ENCODE measurements around the gene SELP.

DNA sequence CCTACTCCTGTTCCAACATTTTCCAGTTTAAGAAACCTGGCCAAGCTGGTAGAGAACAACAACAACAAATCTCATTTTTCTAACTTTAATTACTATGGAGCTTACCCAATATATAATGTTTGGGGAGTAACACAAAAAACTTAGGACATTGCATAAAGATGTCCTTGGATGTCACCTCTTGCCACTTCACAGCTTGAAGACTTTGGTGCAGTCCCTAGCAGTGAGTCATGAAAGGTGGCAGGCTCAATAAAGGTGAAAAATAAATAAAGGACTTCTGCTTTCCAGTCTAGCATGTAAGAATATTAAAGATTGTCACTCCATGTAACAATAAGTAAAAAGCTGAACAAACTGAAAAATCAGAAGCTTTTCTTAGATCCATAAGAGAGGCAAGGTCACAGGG lies 17.6 kb upstream of the SELP start:
- TF ChIP-seq, protein P1, sequence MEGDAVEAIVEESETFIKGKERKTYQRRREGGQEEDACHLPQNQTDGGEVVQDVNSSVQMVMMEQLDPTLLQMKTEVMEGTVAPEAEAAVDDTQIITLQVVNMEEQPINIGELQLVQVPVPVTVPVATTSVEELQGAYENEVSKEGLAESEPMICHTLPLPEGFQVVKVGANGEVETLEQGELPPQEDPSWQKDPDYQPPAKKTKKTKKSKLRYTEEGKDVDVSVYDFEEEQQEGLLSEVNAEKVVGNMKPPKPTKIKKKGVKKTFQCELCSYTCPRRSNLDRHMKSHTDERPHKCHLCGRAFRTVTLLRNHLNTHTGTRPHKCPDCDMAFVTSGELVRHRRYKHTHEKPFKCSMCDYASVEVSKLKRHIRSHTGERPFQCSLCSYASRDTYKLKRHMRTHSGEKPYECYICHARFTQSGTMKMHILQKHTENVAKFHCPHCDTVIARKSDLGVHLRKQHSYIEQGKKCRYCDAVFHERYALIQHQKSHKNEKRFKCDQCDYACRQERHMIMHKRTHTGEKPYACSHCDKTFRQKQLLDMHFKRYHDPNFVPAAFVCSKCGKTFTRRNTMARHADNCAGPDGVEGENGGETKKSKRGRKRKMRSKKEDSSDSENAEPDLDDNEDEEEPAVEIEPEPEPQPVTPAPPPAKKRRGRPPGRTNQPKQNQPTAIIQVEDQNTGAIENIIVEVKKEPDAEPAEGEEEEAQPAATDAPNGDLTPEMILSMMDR (IDR thresholded peaks at IDR 0.05) = no peak
- no peak for TF ChIP-seq EZH2 (IDR thresholded peaks at IDR 0.05)
- TF ChIP-seq EZH2phosphoT487 (IDR thresholded peaks at IDR 0.05) = no peak
